A549 (cell line): ENCODE data around the gene CMTM2.

Experiments
- CBX2 ChIP-seq: fragments of 200-600 bp; sonication (generic); IDR thresholded peaks from 2 replicates; pipeline ENCODE4 v1.6.1; 2016; ENCODE audit warnings: low read depth, mild to moderate bottlenecking, borderline replicate concordance
- CHD2 ChIP-seq: fragments of 150-350 bp; IDR thresholded peaks from 2 replicates; pipeline ENCODE4 v1.6.1; 2014; ENCODE audit warnings: low read length; ENCODE audit not compliant: partially characterized antibody
- CTCF ChIP-seq: fragments of >200 bp; sonication (Bioruptor Twin); formaldehyde crosslinking; IDR thresholded peaks from 3 replicates; pipeline ENCODE4 v1.5.1; 2016
- JUN ChIP-seq, 2 experiments: fragments of >200 bp; sonication (Bioruptor Twin); formaldehyde crosslinking; IDR thresholded peaks; 2 replicates in 1 of 2; 3 replicates in 1 of 2; pipeline ENCODE4 v1.6.1; 2016 to 2017
- MAFK ChIP-seq: fragments of 450-650 bp; IDR thresholded peaks from 2 replicates; pipeline ENCODE4 v1.6.1; 2014; ENCODE audit not compliant: partially characterized antibody
- MAX ChIP-seq: IDR thresholded peaks from 2 replicates; pipeline ENCODE4 v1.6.1; 2012
- MAZ ChIP-seq: fragments of 150-350 bp; IDR thresholded peaks from 2 replicates; pipeline ENCODE4 v1.6.1; 2014; ENCODE audit warnings: antibody characterized with exemption, low read depth, low read length, borderline replicate concordance
- MYC ChIP-seq: IDR thresholded peaks from 2 replicates; pipeline ENCODE4 v1.6.1; 2012; ENCODE audit warnings: mild to moderate bottlenecking, inconsistent platforms, low read length, improper control_type of control experiment, borderline replicate concordance
- PHF8 ChIP-seq: fragments of 200-600 bp; sonication (generic); IDR thresholded peaks from 2 replicates; pipeline ENCODE4 v1.6.1; 2016; ENCODE audit warnings: low read depth, mild to moderate bottlenecking, antibody characterized with exemption, moderate library complexity, borderline replicate concordance
- POLR2A ChIP-seq: IDR thresholded peaks from 2 replicates; pipeline ENCODE4 v1.6.1; 2012; ENCODE audit warnings: mild to moderate bottlenecking, low read length
- RAD21 ChIP-seq, 2 experiments: fragments of >200 bp in 1 of 2; sonication (Bioruptor Twin) in 1 of 2; formaldehyde crosslinking in 1 of 2; IDR thresholded peaks in 1 of 2; conservative IDR thresholded peaks in 1 of 2; 2 replicates in 1 of 2; 3 replicates in 1 of 2; pipeline ENCODE4 v1.6.1; 2012 to 2018; ENCODE audit warnings: inconsistent platforms in 1 of 2
- REST ChIP-seq: fragments of 200-600 bp; sonication (generic); IDR thresholded peaks from 2 replicates; pipeline ENCODE4 v1.6.1; 2016; ENCODE audit warnings: antibody characterized with exemption, mild to moderate bottlenecking, moderate library complexity
- USF2 ChIP-seq: fragments of 450-650 bp; IDR thresholded peaks from 2 replicates; pipeline ENCODE4 v1.6.1; 2014; ENCODE audit warnings: antibody characterized with exemption

GRCh38 chr16:66560107-66560506, 19.2 kb upstream of the CMTM2 start:
- TF ChIP-seq CTCF (no peak), CBX2 (no peak), REST (no peak), POLR2A (no peak), USF2 (no peak), MYC (no peak), MAZ (no peak), JUN (IDR thresholded peaks at IDR 0.05) (no peak), MAFK (no peak), RAD21 (conservative IDR thresholded peaks at IDR 0.05 in 1 of 2, IDR thresholded peaks at IDR 0.05 in 1 of 2) (no peak), PHF8 (no peak), CHD2 (no peak), MAX (no peak)
